ENCODE data around the gene MAP3K13.

DNA sequence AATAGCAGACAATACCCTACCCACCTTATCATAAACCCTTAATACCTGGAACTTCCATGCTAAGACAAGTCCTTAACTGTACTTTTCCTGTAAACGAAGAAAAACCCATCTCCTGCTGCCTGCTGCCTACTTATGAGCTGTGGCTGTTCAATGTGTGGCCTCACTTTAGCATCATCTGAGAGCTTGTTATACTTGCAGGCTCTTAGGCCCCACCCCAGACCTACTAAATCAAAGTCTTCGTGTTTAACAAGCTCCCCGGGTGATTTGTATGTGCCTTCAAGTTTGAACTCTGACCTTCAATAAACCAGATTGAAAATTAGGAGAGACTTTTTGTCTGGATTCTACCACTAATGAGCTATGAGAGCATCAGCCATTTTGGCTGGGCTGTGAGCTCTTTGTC, 106.6 kb downstream of the MAP3K13 start:
- TF ChIP-seq, protein P1, sequence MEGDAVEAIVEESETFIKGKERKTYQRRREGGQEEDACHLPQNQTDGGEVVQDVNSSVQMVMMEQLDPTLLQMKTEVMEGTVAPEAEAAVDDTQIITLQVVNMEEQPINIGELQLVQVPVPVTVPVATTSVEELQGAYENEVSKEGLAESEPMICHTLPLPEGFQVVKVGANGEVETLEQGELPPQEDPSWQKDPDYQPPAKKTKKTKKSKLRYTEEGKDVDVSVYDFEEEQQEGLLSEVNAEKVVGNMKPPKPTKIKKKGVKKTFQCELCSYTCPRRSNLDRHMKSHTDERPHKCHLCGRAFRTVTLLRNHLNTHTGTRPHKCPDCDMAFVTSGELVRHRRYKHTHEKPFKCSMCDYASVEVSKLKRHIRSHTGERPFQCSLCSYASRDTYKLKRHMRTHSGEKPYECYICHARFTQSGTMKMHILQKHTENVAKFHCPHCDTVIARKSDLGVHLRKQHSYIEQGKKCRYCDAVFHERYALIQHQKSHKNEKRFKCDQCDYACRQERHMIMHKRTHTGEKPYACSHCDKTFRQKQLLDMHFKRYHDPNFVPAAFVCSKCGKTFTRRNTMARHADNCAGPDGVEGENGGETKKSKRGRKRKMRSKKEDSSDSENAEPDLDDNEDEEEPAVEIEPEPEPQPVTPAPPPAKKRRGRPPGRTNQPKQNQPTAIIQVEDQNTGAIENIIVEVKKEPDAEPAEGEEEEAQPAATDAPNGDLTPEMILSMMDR (IDR thresholded peaks at IDR 0.05; ENCODE audit: poor library complexity) = no peak
- no peak for TF ChIP-seq EZH2 (IDR thresholded peaks at IDR 0.05; ENCODE audit: borderline replicate concordance)
- TF ChIP-seq EZH2phosphoT487 (IDR thresholded peaks at IDR 0.05; ENCODE audit: low read depth, severe bottlenecking, unreplicated experiment) = no peak

Measured in hepatocyte (in vitro differentiated cells).